ENCODE data around the gene CA4.

The CA4 gene

DNA sequence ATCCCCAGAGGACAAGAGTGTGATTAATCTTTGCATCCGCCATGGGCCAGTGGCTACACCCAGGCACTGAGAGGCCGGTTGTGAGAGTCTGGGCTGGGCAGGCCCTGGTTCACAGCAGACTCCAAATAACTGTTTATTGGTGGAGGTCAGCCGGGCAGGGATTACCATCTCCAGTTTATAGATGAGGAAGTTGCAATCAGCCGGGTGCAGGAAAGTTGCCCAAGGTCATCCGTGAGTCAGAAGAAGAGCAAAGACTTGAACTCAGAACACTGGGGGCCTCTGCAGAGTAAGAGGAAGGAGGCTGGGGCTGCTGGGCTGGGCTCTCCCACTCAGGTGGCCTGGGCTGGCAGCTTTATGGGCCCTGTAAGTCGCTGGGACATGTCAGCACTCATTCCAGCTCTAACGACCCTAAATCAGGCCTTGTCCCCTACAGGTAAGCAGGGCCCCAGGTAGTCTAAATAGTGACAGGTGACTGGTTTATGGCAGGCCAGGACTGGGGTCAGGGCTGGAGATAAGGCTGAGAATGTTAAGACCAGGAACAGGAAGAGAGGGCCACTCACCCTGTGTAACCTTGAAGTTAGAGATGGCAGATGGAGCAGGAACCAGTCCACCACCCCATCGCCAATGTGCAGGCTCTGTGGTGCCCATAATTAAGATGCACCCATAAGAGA lies 2.1 kb upstream of the CA4 start:
- DNase-seq (no peak), ATAC-seq (ENCODE audit: insufficient read depth, low read depth) (no peak)
- Histone ChIP-seq H3K9me3 (ENCODE audit: insufficient read depth, low read length, severe bottlenecking) (no peaks in the 10 kb centered on the region), H3K27ac (ENCODE audit: low read length) (no peak overlapping the region), H4K20me1 (ENCODE audit: insufficient read depth, low read length) (no peaks in the 10 kb centered on the region), H3K9ac (ENCODE audit: low read depth, low read length) (no peak overlapping the region), H2AFZ (ENCODE audit: low read depth, low read length) (no peak overlapping the region), H3K79me2 (ENCODE audit: insufficient read depth, low read length) (no peaks in the 10 kb centered on the region), H3K36me3 (ENCODE audit: insufficient read depth, low read length) (no peaks in the 10 kb centered on the region), H3K4me2 (ENCODE audit: insufficient read depth, low read length) (no peak overlapping the region), H3K4me3 (ENCODE audit: low read depth in 1 of 2, low read length in 2 of 2) (no peak overlapping the region), H3K27me3 (ENCODE audit: insufficient read depth, low read length, poor library complexity) (peaks cover 5% of the 10 kb centered on the region), H3K4me1 (ENCODE audit: insufficient read depth, low read length) (peaks cover 9% of the 10 kb centered on the region)
- TF ChIP-seq EZH2 (IDR thresholded peaks at IDR 0.05; ENCODE audit: borderline replicate concordance, low read depth, low read length, severe bottlenecking) (no peak), CTCF (IDR thresholded peaks at IDR 0.05; ENCODE audit: borderline replicate concordance, extremely low read depth, low read length, poor library complexity, severe bottlenecking) (no peak)

DNA sequence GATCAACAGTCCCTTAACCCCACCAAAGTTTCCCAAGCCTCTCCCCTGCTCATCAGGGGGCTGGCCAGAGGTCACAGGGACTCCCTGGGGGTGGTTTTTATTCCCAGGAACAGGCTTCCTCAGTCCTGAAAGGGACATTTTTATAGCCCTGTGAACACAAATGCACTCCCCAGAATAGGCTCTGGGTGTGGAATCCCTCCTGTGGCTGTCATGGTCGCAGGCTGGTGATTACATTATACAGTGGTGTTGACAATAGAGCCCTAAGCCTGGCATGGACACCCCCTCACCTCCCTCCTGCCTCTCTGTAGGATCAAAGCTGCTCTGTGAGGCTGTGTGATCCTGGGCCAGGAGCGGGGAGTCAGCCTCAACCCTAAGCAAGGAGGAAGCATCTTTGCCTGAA lies 1.4 kb upstream of the CA4 start:
- Histone ChIP-seq H2AFZ (ENCODE audit: low read depth, low read length) (no peak overlapping the region), H3K4me1 (ENCODE audit: insufficient read depth, low read length) (peaks cover 3% of the 10 kb centered on the region; the same call in 1 of the 2 replicates), H4K20me1 (ENCODE audit: insufficient read depth, low read length) (no peaks in the 10 kb centered on the region), H3K9me3 (ENCODE audit: insufficient read depth, low read length, severe bottlenecking) (no peaks in the 10 kb centered on the region), H3K27ac (ENCODE audit: low read length) (no peak overlapping the region), H3K4me2 (ENCODE audit: insufficient read depth, low read length) (no peak overlapping the region), H3K9ac (ENCODE audit: low read depth, low read length) (no peak overlapping the region), H3K4me3 (ENCODE audit: low read depth in 1 of 2, low read length in 2 of 2) (no peak overlapping the region), H3K36me3 (ENCODE audit: insufficient read depth, low read length) (no peaks in the 10 kb centered on the region), H3K79me2 (ENCODE audit: insufficient read depth, low read length) (no peaks in the 10 kb centered on the region), H3K27me3 (ENCODE audit: insufficient read depth, low read length, poor library complexity) (peaks cover 5% of the 10 kb centered on the region)
- TF ChIP-seq CTCF (IDR thresholded peaks at IDR 0.05; ENCODE audit: borderline replicate concordance, extremely low read depth, low read length, poor library complexity, severe bottlenecking), result no peak
- no peak for TF ChIP-seq EZH2 (IDR thresholded peaks at IDR 0.05; ENCODE audit: borderline replicate concordance, low read depth, low read length, severe bottlenecking)
- DNase-seq (no peak), ATAC-seq (ENCODE audit: insufficient read depth, low read depth) (no peak)

GRCh38 chr17:60151355-60151754 lies 1.6 kb downstream of the CA4 start:
- TF ChIP-seq CTCF (IDR thresholded peaks at IDR 0.05; ENCODE audit: borderline replicate concordance, extremely low read depth, low read length, poor library complexity, severe bottlenecking), result no peak
- TF ChIP-seq EZH2 (IDR thresholded peaks at IDR 0.05; ENCODE audit: borderline replicate concordance, low read depth, low read length, severe bottlenecking), result no peak
- Histone ChIP-seq H3K4me2 (ENCODE audit: insufficient read depth, low read length) (no peak overlapping the region), H3K27ac (ENCODE audit: low read length) (no peak overlapping the region), H3K9ac (ENCODE audit: low read depth, low read length) (no peak overlapping the region), H3K79me2 (ENCODE audit: insufficient read depth, low read length) (no peaks in the 10 kb centered on the region), H3K27me3 (ENCODE audit: insufficient read depth, low read length, poor library complexity) (no peaks in the 10 kb centered on the region), H3K9me3 (ENCODE audit: insufficient read depth, low read length, severe bottlenecking) (no peaks in the 10 kb centered on the region), H3K4me3 (ENCODE audit: low read depth in 1 of 2, low read length in 2 of 2) (no peak overlapping the region), H3K4me1 (ENCODE audit: insufficient read depth, low read length) (no peaks in the 10 kb centered on the region), H3K36me3 (ENCODE audit: insufficient read depth, low read length) (no peaks in the 10 kb centered on the region), H4K20me1 (ENCODE audit: insufficient read depth, low read length) (no peaks in the 10 kb centered on the region), H2AFZ (ENCODE audit: low read depth, low read length) (no peak overlapping the region)
- ATAC-seq (ENCODE audit: insufficient read depth, low read depth) (peak; percentile 52; the same call in 2 of the 3 replicates), DNase-seq (no peak)

All from DND-41 (cell line).